Smooth muscle cell (in vitro differentiated cells): ENCODE measurements around the gene MICAL2. TPM values are rescaled to one million over a fixed set of nuclear protein-coding genes. Genes with fewer than 3 reads are reported as not detected.

Experiments used
- DNase-seq: peaks from one replicate; lab custom pipeline; 2025; ENCODE audit not compliant: unreplicated experiment; lab: John Stamatoyannopoulos, UW
- H2AFZ ChIP-seq: fragments of 200-600 bp; sonication (generic); 2 replicates; pipeline ENCODE4 v1.6.0; 2016; ENCODE audit warnings: antibody characterized with exemption, low read depth, mild to moderate bottlenecking
- H3F3A ChIP-seq: fragments of 200-600 bp; sonication (generic); 2 replicates; pipeline ENCODE4 v1.6.0; 2017; ENCODE audit warnings: antibody characterized with exemption, low read depth
- H3K27ac ChIP-seq: fragments of 200-600 bp; sonication (generic); 2 replicates; pipeline ENCODE4 v1.5.1; 2016; ENCODE audit warnings: low read depth, mild to moderate bottlenecking
- H3K27me3 ChIP-seq: fragments of 200-600 bp; sonication (generic); 2 replicates; pipeline ENCODE4 v1.6.1; 2016; ENCODE audit warnings: low read depth, mild to moderate bottlenecking
- H3K36me3 ChIP-seq: fragments of 200-600 bp; sonication (generic); 2 replicates; pipeline ENCODE4 v1.5.1; 2016; ENCODE audit warnings: low read depth
- H3K4me1 ChIP-seq: fragments of 200-600 bp; sonication (generic); 2 replicates; pipeline ENCODE4 v1.5.1; 2016; ENCODE audit warnings: low read depth
- H3K4me2 ChIP-seq: fragments of 200-600 bp; sonication (generic); 2 replicates; pipeline ENCODE4 v1.6.0; 2016; ENCODE audit warnings: mild to moderate bottlenecking
- H3K4me3 ChIP-seq: fragments of 200-600 bp; sonication (generic); 2 replicates; pipeline ENCODE4 v1.5.1; 2016; ENCODE audit warnings: mild to moderate bottlenecking
- H3K79me2 ChIP-seq: fragments of 200-600 bp; sonication (generic); 2 replicates; pipeline ENCODE4 v1.6.0; 2016; ENCODE audit warnings: low read depth, mild to moderate bottlenecking
- H3K9ac ChIP-seq: fragments of 200-600 bp; sonication (generic); 2 replicates; pipeline ENCODE4 v1.6.0; 2016; ENCODE audit warnings: low read depth
- H3K9me3 ChIP-seq: fragments of 200-600 bp; sonication (generic); replicated peaks from 2 replicates; pipeline ENCODE4 v1.5.1; 2016; ENCODE audit warnings: low read depth
- H4K20me1 ChIP-seq: fragments of 200-600 bp; sonication (generic); 2 replicates; pipeline ENCODE4 v1.6.0; 2016; ENCODE audit warnings: low read depth
- CTCF ChIP-seq: fragments of 200-600 bp; sonication (generic); IDR thresholded peaks from 2 replicates; pipeline ENCODE4 v1.5.1; 2017; ENCODE audit warnings: borderline replicate concordance, mild to moderate bottlenecking, antibody characterized with exemption; ENCODE audit not compliant: insufficient read depth, poor library complexity, severe bottlenecking
- WGBS: methylation state at CpG from one replicate; pipeline ENCODE4 v1.1.7; 2016; ENCODE audit warnings: low lambda C conversion rate; 5-methylcytosine and 5-hydroxymethylcytosine counted together
- polyA plus RNA-seq: library from polyadenylated mRNA; unstranded; fragments of >200 nt; fragmentation: Nextera tagmentation; extraction: Ambion mirVana; gene quantifications from 2 replicates; pipeline ENCODE4 v1.2.1, GENCODE V29; 2016
- total RNA-seq: library from RNA; depleted of rRNA; stranded (reverse); fragments of >200 nt; gene quantifications from 2 replicates; pipeline ENCODE4 v1.2.3, GENCODE V29; 2014

Gene MICAL2
- total and polyA plus RNA-seq, 2 experiments from 2014 or later: 161 to 287 TPM

DNA sequence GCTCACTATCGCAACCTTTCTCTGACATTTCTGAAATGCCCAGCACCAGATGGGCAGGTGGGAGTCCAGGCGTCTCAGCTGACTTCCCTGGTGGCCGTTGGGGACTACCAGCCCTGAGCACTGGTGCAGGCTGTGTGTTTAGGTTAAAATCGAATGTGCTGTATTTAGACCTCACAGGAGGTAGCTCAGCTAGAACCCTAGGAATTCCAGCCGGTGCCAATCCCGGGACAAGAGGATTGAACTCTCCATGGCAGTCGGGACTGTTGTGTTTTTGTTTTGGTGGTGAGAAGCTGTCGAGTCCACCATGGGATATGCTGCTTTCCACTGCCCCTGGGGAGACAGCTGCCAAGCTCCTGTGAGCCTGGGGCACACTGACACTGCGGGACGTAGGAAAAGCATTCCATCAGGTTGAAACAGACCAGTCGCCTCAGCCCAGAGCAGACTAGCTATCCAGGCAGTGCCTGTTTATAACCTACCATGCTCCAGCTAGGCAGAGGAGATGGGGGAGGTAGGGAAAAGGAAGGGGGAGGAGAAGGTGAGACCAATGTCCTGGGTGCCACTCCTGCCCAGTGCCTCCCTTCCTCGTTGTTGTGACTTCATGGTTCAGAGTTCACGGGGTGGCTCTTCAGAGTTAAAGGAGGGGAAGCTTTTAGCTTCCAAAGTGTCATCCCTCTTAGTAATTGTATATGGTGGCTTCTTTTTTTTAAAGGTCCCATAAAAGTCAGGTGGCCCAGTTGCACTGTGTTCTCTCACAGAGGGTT lies 53.0 kb downstream of the MICAL2 start:
- peak overlapping the region; percentile 99 for H3K27ac ChIP-seq
- H3K79me2 ChIP-seq: peaks cover 22% of the 10 kb centered on the region
- no peak overlapping the region for H3K4me3 ChIP-seq
- H3K4me2 ChIP-seq: peak overlapping the region; percentile 61
- no peak overlapping the region for H2AFZ ChIP-seq
- no peaks in the 10 kb centered on the region for H3K9me3 ChIP-seq
- H3K36me3 ChIP-seq: no peaks in the 10 kb centered on the region
- 52% methylated on average over 13 of the region's 13 CpGs for WGBS
- no peaks in the 10 kb centered on the region for H3K27me3 ChIP-seq
- H3K4me1 ChIP-seq: peaks cover 30% of the 10 kb centered on the region
- H4K20me1 ChIP-seq: no peaks in the 10 kb centered on the region
- DNase-seq: no peak
- no peak for TF ChIP-seq CTCF
- H3K9ac ChIP-seq: peak overlapping the region; percentile 90
- H3F3A ChIP-seq: peaks cover 48% of the 10 kb centered on the region

- H3K27ac ChIP-seq: peak overlapping the region; percentile 99
- peak overlapping the region; percentile 61 for H3K4me2 ChIP-seq
- no peaks in the 10 kb centered on the region for H4K20me1 ChIP-seq
- no peak overlapping the region for H3K4me3 ChIP-seq
- 52% methylated on average over 9 of the region's 9 CpGs for whole genome bisulfite sequencing
- H3K27me3 ChIP-seq: no peaks in the 10 kb centered on the region
- peak overlapping the region; percentile 90 for H3K9ac ChIP-seq
- peaks cover 48% of the 10 kb centered on the region for H3F3A ChIP-seq
- peaks cover 32% of the 10 kb centered on the region for H3K79me2 ChIP-seq
- no peak for DNase-seq
- no peak overlapping the region for H2AFZ ChIP-seq
- peaks cover 30% of the 10 kb centered on the region for H3K4me1 ChIP-seq
- TF ChIP-seq CTCF: no peak
- no peaks in the 10 kb centered on the region for H3K9me3 ChIP-seq
- H3K36me3 ChIP-seq: no peaks in the 10 kb centered on the region
Observed at GRCh38 chr11:12164061-12165014, 53.9 kb downstream of the MICAL2 start.

DNA sequence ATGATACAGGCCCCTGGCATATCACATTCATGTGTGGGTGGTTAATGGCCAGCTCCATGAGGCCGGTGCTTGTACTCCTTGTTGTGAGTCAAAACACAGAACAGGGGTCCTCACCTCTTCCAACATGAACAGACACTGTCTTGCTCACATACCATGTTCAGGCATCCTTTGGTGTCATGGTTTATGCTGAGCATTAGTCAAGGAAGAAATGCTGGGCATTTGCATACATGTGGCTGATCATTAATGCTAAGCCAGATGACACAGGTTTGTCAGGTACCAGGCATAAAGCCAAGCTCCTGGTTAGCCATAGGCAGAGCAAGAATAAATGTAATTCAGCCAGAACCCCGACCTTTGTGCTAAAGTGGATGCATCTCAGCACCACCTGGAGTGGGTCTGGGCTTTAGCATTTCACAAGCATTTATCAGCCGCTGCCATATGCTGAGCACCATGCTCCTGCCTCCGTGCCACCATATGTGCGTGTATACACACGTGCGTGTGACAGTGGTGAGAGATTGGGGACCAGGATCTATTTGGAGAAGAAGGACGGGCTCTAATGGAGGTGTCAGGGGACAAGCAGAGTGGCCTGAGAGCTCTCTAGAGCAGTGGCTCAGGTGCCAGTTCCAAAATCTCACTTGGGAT lies 55.0 kb downstream of the MICAL2 start:
- peaks cover 30% of the 10 kb centered on the region for H3K4me1 ChIP-seq
- peak overlapping the region; percentile 99 for H3K27ac ChIP-seq
- DNase-seq: no peak
- H4K20me1 ChIP-seq: no peaks in the 10 kb centered on the region
- no peaks in the 10 kb centered on the region for H3K27me3 ChIP-seq
- H3K79me2 ChIP-seq: peaks cover 41% of the 10 kb centered on the region
- WGBS: 89% methylated on average over 8 of the region's 8 CpGs
- no peaks in the 10 kb centered on the region for H3K9me3 ChIP-seq
- TF ChIP-seq CTCF: no peak
- no peak overlapping the region for H3K4me3 ChIP-seq
- H3F3A ChIP-seq: peaks cover 55% of the 10 kb centered on the region
- no peak overlapping the region for H3K4me2 ChIP-seq
- no peaks in the 10 kb centered on the region for H3K36me3 ChIP-seq
- H3K9ac ChIP-seq: no peak overlapping the region
- H2AFZ ChIP-seq: no peak overlapping the region
